ENCODE data around the gene ARHGEF40.

- TF ChIP-seq CTCF (IDR thresholded peaks at IDR 0.05) (peak in 1 of 4 experiments; percentile 17), POLR2A (IDR thresholded peaks at IDR 0.05) (peak in 1 of 2 donors; percentile 16)
Measured at GRCh38 chr14:21025371-21026273, 44.5 kb upstream of the ARHGEF40 start.
